ENCODE results near the gene GRM7.

GRM7 gene

GRCh38 chr3:7696320-7696719, 835.4 kb downstream of the GRM7 start:
- no peak for DNase-seq (ENCODE audit: low read depth in 1 of 2, low spot score in 1 of 2)

GRCh38 chr3:7697548-7697947, 836.6 kb downstream of the GRM7 start:
- DNase-seq (ENCODE audit: low read depth in 1 of 2, low spot score in 1 of 2), result no peak

DNA sequence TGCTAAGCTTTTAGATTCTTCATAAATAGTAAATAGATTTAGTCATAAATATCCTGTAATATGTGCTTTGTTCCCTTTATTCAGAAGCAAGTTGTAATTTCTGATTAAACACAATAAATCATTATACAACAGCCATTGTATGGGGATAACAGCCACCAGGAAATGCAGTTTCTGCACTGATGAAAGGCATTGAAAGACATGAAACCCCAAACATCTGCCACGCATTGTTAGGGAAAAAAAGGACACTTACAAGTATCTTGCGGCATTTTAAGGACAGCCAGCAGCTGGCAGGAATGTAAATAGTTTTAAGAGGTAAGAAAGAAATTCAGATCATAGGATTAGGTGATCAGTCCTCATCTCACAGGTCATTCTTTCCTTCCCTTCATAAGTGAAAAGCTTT, 839.6 kb downstream of the GRM7 start:
- DNase-seq (ENCODE audit: low read depth in 1 of 2, low spot score in 1 of 2), result no peak

DNA sequence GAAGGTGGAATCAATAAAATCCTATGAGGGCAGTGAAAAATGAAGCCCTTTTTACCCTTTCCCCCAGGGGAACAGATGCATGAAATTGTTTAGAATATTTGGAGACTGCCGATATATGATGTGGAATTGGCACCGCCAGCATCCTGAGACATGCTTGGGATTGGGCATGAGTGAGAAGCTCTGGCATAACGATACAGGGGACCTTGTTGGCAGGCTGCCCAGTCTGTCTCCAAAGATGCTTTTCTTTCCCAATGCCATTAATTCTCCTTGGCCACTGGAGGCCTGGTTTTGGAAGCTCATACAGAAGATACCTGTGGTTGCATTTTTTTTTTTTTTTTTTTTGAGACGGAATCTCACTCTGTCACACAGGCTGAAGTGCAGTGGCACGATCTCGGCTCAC, 840.1 kb downstream of the GRM7 start:
- DNase-seq (ENCODE audit: low read depth in 1 of 2, low spot score in 1 of 2), result no peak

GRCh38 chr3:7707187-7707586, 846.3 kb downstream of the GRM7 start:
- DNase-seq (ENCODE audit: low read depth in 1 of 2, low spot score in 1 of 2), result no peak

DNA sequence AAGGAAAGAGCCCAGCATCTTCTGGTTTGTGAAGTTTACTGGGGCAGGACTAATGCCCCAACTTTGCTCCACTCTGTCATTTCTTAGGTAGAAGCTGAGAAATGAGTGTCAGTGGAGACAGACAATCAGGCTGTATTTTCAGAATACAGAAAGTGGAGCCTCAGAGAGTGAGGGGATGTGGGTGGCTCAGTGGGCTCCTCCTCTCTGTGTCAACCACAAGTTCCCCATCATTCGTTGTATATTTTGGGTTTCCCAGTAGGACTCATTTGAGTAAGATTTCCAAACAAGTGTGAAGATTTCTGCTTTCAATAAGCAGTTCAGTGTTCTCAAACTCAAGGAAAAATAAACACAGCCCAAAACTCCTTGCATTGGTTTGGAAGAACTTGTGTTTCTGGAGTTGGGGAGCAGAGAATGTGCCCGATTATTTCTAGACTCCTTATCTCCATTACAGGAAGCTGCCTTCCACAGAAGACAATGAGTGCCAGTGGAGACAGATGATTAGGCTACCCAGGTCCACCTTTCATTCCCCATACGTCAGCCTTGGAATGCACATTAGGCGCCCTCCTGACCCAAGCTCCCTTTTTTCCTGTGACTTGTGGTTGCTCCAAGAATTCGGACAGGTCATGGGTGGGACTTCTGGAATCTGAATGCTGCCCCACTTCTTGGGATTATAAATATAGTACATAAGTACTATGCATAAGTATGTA, 848.6 kb downstream of the GRM7 start:
- DNase-seq (ENCODE audit: low read depth in 1 of 2, low spot score in 1 of 2), result no peak

GRCh38 chr3:7710284-7710683, 849.4 kb downstream of the GRM7 start:
- no peak for DNase-seq (ENCODE audit: low read depth in 1 of 2, low spot score in 1 of 2)

DNA sequence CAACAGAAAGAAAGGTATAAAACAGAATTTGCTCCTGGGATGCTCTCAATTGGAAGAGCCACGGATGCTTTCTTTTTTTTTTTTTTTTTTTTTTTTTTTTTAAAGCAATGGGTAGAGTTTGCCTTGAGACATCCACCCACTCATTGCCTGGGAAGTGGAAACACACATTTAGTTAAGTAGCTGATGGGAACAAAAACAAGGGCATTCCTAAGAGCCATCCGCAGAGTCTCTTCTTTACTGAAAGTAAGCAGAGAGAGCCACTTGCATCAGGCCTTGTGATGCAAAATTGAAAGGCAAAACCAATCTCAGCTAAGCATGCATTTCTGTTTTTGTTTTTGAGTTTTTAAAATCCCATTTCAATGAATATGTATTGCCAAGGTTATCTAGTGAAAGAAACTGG, 852.8 kb downstream of the GRM7 start:
- no peak for DNase-seq (ENCODE audit: low read depth in 1 of 2, low spot score in 1 of 2)

DNA sequence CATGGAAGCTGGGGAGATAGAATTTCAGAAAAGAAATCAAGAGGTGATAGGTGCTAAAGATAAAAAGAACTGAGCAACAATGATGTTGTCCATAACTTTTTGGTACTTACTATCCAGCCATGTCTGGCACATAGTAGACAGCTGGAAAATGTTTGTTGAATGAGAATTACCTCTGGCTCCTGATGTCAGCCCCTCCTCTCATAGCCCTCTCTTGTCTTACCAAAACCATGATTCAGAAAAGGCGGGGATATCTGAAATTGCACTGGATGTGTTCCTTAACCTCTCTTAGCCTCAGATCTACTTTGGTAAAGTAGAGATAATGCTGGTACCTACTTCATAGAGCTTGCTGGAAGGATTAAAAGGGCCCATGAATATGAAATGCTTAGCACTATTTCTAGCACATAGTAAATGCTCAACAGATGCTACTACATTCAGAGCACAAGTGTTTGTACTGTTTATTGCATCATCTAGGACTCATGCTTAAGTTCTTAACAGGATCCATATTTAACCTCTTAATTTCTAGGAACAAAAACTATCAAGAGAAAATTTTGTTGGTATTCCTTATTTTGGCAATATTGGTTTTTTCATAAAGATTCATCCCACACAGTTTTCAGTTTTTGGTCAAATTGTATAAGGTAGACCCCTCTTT, 859.9 kb downstream of the GRM7 start:
- DNase-seq (ENCODE audit: low read depth in 1 of 2, low spot score in 1 of 2), result no peak

GRCh38 chr3:7721869-7722268, 861.0 kb downstream of the GRM7 start:
- no peak for DNase-seq (ENCODE audit: low read depth in 1 of 2, low spot score in 1 of 2)

DNA sequence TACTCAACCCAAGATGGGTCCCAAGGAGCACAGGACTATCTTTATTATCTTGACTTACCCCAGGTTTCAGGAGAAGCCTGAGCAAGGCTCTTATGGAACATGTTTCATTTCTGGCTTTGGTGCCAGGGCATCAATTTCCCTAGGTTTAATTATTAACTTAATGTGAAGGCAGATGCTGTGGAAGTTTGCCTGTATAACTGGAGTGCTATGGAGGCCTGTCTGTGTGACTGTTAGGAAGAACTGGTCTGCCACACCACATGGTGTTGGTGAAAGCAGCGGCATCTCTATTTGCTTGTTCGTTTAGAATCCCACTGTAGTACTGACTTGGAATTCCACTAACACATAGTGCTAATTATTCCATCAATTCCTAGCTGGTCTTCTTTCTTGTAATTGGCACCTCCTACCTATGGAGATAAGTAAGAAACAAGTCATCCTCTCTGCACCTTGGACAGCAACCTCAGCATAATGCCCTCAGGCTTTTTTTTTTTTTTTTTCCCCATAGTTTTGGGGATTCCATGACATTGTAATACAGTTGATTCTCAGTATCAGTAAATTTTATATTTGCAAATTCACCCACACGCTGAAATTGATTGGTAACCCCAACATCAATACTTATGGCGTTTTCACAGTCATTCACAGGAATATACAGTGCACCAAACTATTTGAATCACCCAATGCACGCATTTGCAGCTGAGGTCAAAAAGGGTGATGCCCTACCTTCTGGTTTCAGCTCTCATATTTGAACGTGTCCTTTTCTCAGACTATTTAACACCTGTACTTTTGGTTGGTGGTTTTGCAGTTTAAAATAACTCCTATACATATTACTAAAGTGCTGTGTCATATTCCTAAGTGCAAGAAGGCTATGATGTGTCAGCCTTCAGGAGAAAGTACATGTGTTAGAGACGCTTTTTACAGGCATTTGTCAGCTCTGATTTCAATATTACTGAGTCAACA, 867.9 kb downstream of the GRM7 start:
- no peak for DNase-seq (ENCODE audit: low read depth in 1 of 2, low spot score in 1 of 2)

GRCh38 chr3:7733933-7734332, 873.0 kb downstream of the GRM7 start:
- DNase-seq (ENCODE audit: low read depth in 1 of 2, low spot score in 1 of 2), result no peak

GRCh38 chr3:7734456-7734855, 873.5 kb downstream of the GRM7 start:
- DNase-seq (ENCODE audit: low read depth in 1 of 2, low spot score in 1 of 2), result no peak

DNA sequence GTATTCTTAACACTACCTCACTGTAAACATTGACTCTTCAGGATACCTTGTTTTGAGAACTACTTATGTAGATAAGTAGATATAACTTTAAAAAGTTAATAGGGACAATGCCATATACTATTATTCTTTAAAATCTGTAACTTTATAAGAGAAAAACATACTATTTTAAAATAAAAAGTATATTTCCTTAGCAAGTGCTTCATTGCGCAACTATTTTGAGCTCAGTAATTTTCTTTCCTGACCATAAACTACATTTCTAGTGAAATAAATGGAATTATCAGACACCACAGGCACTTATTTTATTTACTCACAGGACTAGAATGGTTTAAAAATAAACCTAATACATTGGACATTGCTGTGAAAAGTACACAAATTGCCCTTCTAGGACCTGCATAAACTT, 876.3 kb downstream of the GRM7 start:
- DNase-seq (ENCODE audit: low read depth in 1 of 2, low spot score in 1 of 2), result no peak

DNA sequence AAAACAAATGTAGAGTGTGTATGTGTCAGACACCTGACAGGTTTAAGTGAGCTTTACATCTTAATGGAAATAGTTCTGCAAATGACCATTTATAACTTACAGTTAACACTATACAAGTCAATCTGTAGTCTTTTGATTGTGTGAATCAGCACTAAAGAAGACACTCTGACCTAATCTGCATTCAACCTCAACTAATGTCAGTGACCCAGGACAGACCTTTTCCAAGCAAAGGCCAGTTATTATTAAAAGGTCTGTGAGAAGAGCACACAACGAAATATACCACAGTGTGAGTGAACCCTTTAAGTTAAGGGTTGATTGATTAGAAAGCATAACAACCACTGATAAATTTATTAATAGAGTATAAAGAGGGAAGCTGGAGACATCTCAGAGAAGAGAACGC, 878.8 kb downstream of the GRM7 start:
- no peak for DNase-seq (ENCODE audit: low read depth in 1 of 2, low spot score in 1 of 2)

DNA sequence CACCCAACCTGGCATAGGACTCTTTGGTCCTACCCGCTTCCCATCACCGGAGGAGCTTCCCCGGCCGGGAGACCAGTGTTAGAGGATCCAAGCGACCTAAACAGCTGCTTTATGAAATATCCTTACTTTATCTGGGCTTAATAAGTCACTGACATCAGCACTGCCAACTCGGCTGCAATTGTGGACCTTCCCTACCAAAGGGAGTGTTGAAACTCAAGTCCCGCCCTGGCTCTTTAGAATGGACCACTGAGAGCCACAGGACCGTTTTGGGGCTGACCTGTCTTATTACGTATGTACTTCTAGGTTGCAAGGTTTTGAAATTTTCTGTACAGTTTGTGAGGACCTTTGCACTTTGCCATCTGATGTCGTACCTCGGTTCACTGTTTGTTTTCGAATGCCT, 879.5 kb downstream of the GRM7 start:
- no peak for DNase-seq (ENCODE audit: low read depth in 1 of 2, low spot score in 1 of 2)

DNA sequence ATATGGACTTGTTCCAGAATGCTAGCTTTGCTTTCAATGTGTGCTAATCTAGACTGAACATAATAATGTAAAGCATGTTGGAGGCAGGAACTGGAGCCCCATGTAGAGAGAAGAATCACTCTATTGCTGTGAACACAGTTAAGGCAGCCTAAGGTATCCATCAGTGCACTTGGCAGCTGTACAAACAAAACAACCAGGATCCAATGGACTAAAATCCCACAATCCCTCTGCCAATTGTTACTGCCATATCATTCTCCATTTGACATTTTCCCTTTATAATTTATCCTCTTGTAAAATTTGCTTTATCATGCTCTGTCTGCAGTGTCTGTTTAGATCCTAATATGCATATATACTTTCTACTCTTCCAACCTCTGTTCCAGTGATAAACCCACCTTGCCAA, 883.9 kb downstream of the GRM7 start:
- DNase-seq (ENCODE audit: low read depth in 1 of 2, low spot score in 1 of 2), result no peak

GRCh38 chr3:7745711-7746110, 884.8 kb downstream of the GRM7 start:
- no peak for DNase-seq (ENCODE audit: low read depth in 1 of 2, low spot score in 1 of 2)

- no peak for DNase-seq (ENCODE audit: low read depth in 1 of 2, low spot score in 1 of 2)
Measured at GRCh38 chr3:7749931-7750695, 889.2 kb downstream of the GRM7 start.

DNA sequence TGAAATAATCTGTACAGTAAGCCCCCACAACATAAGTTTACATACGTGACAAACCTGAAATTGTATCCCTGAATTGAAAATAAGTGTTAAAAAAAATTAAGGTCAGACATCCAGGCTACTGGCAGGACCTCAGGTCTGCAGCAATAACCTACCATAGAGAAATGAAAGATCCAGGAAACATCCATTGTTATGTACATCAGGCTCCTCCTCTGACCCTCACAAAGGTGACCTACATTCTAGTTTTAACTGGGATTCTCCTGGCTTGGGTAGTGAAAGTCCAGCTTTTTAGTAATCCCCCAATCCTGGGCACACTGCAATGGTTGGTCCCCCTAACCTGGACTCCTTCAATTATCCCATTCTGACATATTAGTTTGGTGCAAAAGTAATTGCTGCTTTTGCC, 891.1 kb downstream of the GRM7 start:
- DNase-seq (ENCODE audit: low read depth in 1 of 2, low spot score in 1 of 2), result no peak

Data from stimulated activated CD4-positive, alpha-beta T cell treated with anti-CD3 and anti-CD28 coated beads, Interleukin-15, amount 100 ng/mL, for 1 hour (primary cell).